ENCODE data around the gene BDH1.

GRCh38 chr3:197507081-197507480 lies 48.7 kb downstream of the BDH1 start:
- TF ChIP-seq POLR2AphosphoS5 (IDR thresholded peaks at IDR 0.05; ENCODE audit: borderline replicate concordance, low read depth, low read length): no peak
- no peak for TF ChIP-seq EZH2 (IDR thresholded peaks at IDR 0.05)
